Hematopoietic multipotent progenitor cell treated with erythropoietin and hydrocortisone succinate and interleukin-3 and kit ligand, for 4 days (in vitro differentiated cells): ENCODE results near the gene EBP.
"Not testable (repeated sequence)": the region's sequence is repeated elsewhere in the genome, so short reads cannot be mapped to it uniquely, and the experiment has no call there.

Experiments used
- DNase-seq: peaks from one replicate; pipeline ENCODE4 v3.0.0-alpha.2; 2015

Gene EBP

DNA sequence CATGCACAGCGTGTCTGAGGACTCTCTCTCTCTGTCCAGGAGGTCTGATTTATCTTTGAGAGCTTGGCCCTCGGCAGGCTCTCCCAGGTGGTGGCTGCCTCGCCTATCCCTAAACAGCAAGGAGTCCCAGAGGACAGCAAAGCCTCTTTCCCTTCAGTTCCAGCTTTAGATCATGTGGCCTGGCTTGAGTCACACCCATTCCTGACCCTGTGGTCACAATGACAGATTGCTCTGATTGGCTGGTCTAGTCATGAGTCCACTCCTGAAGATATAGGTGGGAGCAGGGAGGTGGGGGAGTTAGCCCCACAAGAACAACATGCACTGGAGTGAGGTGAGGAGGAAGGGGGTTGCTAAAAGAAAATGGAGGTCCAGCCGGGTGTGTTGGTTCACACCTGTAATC, 24.9 kb upstream of the EBP start:
- no peak for DNase-seq

DNA sequence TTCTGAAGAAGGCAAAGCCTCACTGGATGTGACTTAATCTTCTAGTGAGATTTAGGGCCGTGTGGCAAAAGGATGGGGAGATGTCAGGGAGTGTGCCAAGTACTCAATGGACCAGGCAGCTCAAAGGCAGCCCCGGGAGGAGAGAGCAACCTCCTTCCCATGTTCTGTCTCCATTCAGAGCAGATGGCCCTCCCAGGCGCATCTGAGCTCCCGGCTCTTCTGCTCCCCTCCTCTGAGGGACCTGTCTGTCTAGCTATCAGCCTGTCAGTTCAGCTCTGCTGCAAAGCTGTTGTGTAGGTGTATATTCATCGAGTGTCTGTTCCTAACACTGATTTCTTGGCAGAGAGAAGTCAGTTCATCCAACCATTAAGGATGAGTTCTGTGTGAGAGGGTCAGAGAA, 23.7 kb upstream of the EBP start:
- DNase-seq = no peak

DNA sequence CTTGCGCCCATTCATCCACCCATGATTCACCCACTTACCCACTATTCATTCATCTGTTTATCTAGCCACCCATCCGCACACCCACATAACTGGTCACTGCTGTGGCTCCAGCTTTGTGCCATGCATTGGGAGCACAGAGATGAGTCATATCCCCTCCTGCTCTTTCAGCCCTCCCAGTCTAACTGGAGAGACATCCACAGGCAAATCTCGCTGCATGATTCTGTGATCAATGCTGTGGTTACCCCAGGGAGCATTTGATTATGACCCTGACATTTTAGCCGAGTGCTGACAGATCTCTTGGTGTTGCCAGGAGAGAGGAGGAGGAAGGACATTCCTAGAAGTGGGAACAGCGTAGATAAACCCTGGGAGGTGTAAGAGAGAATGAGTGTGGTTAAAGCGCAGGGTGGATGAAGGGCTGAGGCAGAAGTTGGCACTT, 23.2 kb upstream of the EBP start:
- peak; percentile 58 for DNase-seq

GRCh38 chrX:48504261-48504660, 17.3 kb upstream of the EBP start:
- DNase-seq = no peak

DNA sequence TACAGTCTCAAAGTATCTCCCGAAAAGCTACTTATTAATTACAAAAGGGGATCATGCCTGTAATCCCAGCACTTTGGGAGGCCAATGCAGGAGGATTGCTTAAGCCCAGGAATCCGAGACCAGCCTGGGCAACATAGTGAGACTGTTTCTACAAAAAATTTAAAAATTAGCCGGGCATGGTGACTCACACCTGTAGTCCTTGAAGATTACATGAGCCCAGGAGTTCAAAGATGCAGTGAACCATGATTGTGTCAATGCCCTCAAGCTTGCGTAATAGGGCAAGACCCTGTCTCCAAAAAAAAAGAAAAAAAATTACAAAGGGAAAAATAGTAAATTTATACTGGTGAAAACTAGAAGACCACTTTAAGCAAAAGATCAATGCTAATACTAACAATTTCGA, 16.1 kb upstream of the EBP start:
- no peak for DNase-seq

- DNase-seq = no peak
These were observed 14.4 kb upstream of the EBP start for GRCh38 chrX:48507246-48507645.

GRCh38 chrX:48508400-48509244, 13.0 kb upstream of the EBP start, which contains the start of gene PORCN:
PORCN (plus strand) TSS chrX:48508992; CDS start chrX:48509821, 829 bp downstream.
- DNase-seq = peak; percentile 91

DNA sequence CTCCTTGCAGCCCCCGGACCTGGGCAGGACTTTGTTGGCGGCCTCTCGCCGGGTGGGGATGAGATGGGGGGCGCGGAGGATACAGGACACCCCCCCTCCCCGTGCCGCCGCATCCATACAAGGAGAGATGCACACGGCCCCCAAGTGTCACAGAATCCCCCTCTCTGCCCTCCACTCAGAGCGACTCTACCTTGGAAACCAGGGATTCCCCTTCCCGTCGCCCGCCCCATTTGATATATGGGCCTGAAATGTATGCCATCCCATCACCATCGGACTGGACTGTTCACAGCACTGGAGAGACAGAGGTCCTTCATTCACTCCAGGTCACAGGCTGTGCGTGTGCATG, 12.4 kb upstream of the EBP start:
- DNase-seq = no peak

- DNase-seq = no peak
These were observed 12.0 kb upstream of the EBP start for GRCh38 chrX:48509619-48510018.

GRCh38 chrX:48511560-48511959, 10.0 kb upstream of the EBP start:
- DNase-seq = peak; percentile 25

GRCh38 chrX:48512371-48512935, 9.2 kb upstream of the EBP start:
- DNase-seq = no peak

GRCh38 chrX:48513670-48514069, 7.9 kb upstream of the EBP start:
- no peak for DNase-seq

- DNase-seq = no peak
These were observed 7.3 kb upstream of the EBP start for GRCh38 chrX:48514126-48514806.

GRCh38 chrX:48514868-48515460, 6.6 kb upstream of the EBP start:
- DNase-seq = no peak

DNA sequence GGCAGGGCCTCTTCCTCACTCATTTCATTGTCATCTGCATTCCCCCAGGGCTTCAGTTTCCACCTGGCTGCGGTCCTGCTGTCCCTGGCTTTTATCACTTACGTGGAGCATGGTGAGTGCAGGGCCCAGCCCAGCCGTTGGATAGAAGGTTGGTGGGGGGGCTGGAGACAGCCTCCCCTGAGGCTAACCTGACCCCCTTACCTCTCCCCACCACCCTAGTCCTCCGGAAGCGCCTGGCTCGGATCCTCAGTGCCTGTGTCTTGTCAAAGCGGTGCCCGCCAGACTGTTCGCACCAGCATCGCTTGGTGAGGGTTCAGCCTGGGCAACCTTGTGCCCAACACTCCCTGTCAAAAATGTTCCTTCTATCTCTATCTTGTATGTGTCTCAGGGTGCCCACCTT, 5.8 kb upstream of the EBP start:
- DNase-seq = no peak

DNA sequence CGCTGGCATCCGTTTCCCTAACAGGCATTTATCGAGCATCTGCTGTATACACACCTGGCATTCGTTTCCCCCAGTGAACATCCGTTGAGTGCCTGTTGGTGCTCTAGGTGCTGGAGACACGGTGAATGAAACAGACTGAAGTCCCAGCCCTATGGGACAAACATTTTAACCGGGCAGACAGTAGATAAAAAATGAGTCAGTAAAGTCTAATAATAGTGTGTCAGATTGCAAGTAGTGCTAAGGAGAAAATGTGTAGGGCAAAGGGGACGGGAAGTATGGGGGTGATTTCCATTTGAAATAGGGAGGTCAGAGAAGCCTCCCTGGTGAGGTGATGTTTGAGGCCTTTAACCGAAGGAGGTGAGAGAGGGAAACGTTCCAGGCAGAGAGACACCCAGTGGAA, 5.3 kb upstream of the EBP start:
- DNase-seq = no peak

- DNase-seq = no peak
These were observed 4.6 kb upstream of the EBP start for GRCh38 chrX:48516987-48517386.

DNA sequence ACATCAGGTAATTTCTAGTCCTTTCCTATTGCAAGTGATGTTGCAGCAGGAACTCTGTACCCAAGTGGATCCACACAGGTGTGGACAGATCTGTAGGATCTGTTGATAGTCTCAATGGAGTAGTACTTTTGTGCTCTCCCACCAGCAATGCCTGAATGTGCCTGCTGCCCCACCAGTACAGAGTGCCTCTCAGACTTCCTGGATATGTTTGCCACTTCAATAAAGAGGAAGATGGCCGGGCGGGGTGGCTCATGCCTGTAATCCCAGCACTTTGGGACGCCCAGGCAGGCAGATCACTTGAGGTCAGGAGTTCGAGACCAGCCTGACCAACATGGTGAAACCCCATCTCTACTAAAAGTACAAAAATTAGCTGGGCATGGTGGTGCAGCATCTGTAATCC, 2.1 kb upstream of the EBP start:
- DNase-seq = not testable (repeated sequence)

- no peak for DNase-seq
These were observed 1.2 kb upstream of the EBP start for GRCh38 chrX:48520455-48520854.

- DNase-seq = no peak
These were observed 644 bp upstream of the EBP start for GRCh38 chrX:48520976-48521352.

GRCh38 chrX:48522291-48522690, 683 bp downstream of the EBP start:
- DNase-seq = no peak

DNA sequence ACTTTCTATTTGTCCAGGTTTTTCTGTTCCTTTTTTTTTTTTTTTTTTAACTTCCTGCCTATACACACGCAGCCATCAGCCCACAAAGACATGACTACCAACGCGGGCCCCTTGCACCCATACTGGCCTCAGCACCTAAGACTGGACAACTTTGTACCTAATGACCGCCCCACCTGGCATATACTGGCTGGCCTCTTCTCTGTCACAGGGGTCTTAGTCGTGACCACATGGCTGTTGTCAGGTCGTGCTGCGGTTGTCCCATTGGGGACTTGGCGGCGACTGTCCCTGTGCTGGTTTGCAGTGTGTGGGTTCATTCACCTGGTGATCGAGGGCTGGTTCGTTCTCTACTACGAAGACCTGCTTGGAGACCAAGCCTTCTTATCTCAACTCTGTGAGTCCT, 2.1 kb downstream of the EBP start:
- DNase-seq = no peak

DNA sequence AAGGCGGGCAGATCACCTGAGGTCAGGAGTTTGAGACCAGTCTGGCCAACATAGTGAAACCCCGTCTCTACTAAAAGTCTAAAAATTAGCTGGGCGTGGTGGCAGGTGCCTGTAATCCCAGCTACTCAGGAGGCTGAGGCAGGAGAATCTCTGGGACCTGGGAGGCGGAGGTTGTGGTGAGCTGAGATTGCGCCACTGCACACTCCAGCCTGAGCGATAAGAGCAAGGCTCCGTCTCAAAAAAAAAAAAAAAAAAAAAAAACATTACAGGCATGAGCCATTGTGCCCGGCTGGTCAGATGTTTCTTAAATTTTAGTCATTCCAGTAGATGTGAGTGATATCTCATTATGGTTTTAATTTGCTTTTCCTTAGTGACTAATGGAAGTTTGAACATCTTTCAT, 4.2 kb downstream of the EBP start:
- not testable (repeated sequence) for DNase-seq

DNA sequence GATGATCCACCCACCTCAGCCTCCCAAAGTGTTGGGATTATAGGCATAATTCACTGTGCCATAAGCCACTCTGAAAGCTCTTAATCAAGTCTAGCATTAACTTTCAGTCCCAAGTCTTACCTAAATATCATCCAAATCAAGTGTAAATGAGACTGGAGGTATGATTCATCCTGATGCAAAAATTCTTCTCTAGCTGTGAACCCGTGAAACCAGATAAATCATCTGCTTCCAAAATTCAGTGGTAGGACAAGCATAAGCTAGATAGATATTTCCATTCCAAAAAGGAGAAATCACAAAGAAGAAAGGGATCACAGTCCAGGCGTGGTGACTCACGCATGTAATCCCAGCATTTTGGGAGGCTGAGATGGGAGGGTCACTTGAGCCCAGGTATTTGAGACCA, 9.1 kb downstream of the EBP start:
- no peak for DNase-seq
